HG03064 (cell line): Measurements from ENCODE around the gene GPS1.

Experiments
- ATAC-seq: cut with Tn5 transposase; IDR thresholded peaks from one replicate; pipeline ENCODE4 v1.9.1; 2021; ENCODE audit warnings: low read depth; ENCODE audit not compliant: unreplicated experiment

GPS1 gene

DNA sequence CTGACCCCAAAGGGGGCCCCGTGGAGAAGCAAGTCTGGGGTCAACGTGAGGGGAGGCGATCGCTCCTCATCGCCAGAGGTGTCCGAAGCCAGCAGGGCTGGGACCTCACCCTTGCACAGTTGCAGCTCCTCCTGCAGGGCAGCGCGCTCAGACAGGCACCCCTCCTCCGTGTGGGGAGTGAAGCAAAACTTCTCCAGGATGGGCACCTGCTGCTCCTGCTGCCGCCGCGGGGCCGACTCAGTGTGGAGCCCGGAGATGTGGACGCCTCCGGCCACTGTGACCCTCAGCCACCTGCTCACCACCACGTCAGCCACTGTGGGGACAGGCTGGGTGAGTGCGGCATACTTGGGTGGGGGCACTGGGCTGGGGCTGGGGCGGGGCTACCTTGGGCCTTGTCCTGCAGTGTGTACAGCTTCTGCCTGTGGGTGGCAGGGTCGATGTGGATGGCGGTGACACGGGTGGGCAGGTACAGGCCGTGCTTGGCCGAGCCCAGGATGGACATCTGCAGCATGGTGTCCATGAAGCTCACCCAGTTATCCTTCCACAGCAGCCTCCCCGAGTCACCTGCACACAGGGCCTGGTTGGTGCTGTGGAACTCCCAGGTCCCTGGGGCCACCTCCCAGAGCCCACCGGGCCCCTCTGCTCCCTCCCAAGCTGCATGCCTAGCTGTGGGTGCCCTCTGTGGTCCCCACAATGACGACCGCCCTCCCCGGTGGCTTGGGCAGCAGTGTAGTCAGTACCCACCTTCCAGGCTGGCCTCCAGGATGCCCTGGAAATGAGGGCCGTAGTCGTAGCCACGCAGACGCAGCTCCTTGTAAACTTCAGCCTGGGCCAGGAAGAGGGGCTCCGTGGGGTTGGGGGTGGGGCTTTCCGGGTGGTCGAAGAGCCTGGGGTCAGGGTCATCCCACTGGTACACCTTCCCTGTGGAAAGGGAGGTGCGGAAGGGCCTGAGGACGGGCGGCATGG, 35.5 kb downstream of the GPS1 start:
- no peak for ATAC-seq

DNA sequence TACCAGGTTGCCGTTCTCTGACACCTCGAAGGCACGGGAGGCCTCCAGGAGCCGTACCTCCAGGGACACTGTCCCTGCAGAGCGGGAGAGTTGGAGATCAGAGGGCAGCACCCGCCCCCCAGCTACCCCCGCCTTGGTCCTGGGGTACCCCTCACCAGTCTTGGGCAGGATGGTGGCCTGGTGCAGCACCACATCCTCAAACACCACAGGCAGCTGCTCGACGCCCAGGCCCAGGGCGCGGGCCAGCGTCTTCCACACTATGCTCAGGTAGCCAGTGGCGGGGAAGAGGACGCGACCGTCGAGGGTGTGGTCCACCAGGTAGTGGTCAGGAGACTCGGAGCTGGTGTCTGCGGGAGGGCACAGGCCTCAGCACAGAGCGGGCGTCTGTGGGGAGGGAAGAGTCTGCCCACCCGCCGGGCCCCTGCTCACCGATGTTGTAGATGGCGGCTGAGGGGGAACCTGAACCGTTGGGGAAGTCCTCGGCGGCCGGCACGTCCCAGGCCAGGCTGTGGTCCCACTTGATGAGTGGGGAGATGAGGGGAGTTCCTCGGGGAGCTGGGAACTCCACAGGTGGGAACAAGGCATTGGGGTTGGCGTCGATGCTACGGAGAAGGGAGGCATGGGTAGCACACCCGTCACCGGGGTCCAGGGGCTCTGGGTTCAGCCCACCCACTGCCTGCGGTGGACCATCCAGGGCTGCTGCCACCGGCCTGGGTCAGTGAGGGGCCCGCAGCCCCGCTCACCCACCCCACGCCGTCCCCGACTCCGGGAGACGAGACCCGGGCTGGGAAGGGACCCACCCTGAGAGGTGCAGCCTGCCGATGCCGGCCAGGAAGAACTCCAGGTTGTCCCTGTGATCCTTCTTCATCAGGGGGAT, 36.5 kb downstream of the GPS1 start:
- ATAC-seq = no peak

DNA sequence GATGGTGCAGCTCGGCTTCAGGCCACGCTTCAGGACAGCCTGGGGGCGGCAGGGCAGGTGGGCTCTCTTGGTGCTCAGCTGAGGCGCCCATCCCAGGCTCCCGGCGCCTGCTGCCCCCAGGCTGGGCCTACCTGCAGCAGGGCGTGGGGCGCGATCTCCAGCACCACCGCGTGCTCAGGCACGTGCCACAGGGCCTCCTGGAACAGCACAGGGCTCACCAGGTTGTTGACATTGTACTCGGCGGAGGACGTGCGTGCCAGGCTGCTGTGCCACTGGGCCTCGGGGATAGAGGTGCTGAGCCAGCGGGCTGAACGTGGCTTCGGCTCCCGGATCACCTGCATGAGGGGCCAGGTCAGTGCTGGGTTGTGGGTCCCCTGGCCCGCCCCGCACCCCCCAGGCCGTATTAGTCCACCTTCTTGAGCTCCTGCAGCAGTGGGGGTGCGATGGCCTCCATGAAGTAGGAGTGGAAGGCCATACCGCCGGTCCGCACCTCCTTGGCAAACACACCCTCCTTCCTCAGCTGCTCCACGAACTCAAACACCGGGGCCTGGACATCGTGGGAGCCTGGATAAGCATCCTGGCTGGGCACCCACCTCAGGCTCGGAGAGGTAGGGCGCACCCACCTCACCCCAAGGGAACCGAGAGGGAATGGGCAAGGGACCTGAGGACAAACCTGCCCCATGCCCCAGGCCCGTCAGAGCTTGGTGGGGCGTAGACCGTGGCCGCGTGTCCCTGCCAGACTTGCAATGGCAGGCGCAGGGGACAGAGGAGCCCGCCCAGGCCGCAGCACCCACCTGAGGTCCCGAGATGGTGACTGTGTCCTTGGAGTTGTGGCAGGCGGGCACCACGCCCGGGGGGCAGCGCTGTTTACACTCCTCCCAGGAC, 37.4 kb downstream of the GPS1 start:
- no peak for ATAC-seq

DNA sequence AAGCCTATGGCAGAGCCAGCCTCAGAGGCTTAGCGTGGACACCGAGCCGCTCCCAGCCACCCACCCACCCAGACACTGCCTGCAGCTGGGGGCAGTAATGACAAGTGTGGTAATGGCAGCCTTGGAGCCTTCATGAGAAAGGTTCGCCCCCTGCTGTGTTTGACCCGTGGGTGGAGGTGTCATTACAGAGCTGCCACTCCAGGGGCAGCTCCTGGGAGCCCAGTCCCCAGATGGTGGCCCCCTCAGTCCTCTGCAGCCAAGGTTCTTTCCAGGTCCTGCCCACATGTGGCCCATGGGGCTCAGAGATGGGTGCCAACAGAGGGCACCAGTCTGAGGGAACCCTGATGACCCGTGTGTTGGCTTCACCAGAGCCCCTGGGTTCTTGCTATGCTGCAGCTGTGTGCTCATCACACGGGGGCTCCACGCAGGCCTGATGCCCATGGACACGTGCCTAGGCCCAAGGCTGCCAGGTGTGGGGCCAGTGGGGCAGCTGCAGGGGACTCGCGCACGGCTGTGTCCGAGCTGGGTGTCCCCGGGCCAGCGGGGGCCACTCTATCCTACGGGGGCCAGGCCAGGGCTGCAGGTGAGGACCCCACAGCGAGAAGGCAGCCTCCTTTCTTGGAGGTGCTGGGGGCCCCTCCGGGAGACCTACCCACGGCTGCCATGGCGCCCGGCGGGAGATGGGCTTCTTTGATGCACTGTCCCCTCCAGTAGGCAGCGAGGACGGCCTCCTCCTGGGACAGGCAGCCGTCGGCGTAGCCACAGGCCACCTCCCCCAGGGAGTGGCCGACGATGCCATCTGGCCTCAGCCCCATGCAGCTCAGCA, 38.2 kb downstream of the GPS1 start:
- no peak for ATAC-seq

DNA sequence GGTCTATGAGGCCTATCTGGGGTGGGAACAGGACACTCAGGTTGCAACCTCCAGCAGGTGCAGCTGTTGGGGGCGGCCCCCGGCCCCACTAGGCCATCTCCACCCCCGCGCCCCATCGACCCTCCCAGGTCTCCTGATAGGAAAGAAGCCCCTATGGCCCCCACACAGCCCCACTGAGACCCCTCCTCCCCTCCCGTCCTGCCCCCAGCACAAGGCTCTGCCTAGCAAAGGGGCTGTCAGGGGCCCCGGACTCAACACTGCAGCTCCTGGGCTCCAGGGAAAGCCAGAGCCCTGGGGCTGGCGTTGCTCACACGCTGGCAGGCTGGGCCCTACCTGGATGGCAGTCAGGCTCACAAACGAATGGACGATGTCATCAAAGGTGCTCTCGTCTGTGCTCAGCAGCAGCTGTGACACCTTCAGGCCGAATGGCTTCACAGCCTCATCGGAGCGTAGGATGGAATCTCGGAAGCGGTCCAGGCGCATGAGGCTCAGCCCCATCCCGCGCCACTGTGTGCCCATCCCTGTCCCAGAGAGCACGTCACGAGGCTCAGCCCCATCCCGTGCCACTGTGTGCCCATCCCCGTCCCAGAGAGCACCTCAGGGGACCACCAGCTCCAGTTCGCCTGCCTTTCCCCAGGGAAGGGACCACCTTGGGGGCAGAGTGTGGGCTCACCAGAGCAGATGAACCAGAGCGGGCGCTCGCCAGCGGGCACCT, 39.0 kb downstream of the GPS1 start:
- ATAC-seq = no peak

DNA sequence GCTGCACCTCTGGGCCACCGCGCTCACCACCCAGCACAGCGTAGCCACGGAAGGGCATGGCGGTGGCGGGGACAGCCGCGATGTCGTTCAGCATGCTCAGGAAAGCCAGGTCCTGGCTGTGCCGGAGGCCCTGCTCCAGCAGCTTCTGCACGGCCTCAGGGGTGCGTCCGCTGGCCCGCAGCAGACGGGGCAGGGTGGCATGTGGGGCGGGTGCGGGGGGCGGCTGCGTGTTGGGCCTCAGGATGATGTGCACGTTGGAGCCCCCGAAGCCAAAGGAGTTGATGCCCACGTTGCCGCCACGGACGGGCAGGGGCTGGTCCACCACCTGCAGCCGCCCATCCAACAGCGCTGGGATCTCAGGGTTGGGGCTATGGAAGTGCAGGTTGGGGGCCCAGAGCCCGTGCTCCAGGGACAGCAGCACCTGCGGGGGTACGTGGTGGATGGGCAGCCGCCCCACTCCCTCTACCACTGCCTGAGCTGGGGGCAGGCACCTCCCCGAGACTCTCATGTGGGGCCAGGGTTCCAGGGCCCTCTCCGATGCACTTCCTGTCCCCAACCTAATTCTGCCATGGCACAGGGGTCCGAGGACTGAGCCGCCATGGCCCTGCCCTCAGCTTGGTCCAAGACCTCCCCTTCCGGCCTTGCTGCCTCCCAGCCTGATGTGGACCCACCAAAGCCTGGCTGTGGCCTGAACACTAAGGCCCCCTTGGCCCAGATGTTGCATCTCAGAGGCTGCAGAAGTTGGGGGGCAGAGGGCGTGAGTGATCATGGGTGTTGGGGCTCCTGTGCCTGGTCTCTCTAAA, 39.8 kb downstream of the GPS1 start:
- no peak for ATAC-seq

DNA sequence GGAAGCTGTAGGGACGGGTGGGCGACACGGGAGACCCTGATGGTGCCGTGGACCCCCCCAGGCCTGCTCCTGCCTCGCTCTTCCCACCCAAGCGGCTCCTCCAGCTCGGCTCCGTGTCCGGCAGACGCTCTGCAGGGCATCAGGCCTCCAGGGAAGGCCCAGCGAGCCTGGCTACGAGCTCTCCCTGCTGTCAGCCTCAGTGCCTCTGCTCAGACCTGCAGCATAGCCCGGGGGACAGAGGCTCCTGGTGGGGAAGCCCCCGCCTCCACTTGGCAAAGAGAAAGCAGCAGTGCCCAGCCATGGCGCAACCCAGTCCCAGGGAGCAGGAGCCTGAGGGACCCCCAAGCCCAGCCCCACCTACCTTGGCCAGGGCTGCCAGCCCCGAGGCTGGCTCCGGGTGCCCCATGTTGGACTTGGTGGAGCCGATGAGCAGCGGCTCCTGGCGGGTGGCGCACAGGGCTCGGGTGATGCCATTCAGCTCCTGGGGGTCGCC, 40.4 kb downstream of the GPS1 start:
- no peak for ATAC-seq

DNA sequence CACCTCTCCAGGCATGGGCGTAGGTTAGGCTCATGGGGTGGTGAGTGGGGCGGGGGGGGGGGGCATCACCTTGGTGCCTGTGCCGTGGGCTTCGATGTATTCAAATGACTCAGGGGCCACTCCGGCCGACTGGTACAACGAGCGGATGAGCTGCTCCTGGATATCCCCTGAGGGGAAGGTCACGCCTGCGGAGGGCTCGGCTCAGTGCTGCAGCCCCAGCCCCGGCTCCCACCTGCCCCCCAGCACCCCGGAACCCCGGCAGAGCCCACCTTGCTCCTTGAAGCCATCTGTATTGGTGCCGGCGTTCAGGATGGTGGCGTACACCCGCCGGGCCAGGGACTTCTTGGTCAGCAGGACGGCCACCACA, 40.9 kb downstream of the GPS1 start:
- no peak for ATAC-seq

DNA sequence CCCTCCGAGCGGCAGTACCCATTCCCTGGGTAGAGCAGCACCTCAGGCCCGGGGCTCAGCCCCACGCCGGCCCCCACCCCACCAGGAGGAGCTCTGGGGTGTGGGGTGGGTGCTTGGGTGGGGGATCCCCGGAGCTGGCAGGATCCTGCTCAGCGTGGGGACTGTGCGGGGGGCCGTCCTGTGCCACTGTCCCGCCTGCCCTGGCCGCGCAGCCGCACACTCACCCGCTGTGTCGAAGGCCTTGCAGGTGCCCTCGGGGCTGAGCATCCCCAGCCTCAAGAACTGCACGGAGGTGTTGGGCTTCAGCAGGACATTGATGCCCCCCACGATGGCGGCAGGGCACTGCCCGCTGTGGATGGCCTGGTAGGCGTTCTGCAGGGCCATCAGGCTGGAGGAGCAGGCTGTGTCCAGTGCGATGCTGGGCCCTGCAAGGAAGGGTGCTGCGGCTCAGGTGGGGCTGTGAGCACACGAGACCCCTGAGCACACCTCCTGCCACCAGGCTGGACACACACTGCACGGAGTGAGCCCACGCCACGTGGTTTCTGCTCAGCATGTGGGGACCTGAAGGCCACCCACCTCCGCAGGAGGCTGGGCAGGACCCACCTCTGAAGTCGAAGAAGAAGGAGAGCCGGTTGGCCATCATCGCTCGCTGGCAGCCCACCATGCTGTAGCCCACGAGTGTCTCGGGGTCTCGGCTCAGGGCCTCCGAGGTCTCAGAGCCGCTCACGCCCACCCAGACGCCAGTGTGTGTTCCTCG, 41.5 kb downstream of the GPS1 start:
- ATAC-seq = no peak

DNA sequence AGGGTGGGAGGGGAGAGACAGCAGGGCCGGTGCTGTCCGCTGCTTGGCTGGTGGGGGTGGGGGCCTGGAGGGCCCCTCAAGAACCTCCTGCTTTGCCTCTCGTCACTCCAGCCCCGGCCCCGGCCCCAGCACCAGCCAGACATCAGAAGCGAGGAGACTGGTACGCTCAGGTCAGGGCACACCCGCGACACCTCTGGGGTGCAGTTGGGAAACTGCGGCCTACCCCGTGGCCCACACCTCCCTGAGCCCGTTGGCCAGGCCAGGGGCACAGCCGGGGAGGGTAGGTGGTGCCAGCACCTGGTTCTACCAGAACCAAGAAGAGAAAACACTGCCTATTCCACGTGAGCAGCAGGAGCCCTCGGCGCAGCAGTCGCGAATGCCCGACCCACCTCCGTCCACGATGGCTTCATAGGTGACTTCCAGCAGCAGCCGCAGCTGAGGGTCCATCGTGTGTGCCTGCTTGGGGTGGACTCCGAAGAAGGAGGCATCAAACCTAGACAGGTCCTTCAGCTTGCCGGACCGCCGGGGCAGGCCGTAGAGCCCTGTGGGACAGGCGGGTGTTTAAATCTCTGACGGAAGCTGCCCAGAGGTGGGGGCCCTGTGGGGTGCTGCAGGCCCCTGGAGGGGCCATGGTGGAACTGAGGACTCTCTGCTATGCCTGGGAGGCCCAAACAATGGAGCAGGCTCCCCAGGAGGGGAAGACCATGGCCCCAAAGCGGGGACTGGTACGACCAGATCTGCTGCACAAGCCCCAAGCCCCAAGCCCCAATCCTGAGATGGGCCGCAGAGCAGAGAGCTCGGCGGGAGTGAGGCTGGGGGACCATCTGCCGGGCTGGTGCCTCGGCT, 43.5 kb downstream of the GPS1 start:
- ATAC-seq = no peak

DNA sequence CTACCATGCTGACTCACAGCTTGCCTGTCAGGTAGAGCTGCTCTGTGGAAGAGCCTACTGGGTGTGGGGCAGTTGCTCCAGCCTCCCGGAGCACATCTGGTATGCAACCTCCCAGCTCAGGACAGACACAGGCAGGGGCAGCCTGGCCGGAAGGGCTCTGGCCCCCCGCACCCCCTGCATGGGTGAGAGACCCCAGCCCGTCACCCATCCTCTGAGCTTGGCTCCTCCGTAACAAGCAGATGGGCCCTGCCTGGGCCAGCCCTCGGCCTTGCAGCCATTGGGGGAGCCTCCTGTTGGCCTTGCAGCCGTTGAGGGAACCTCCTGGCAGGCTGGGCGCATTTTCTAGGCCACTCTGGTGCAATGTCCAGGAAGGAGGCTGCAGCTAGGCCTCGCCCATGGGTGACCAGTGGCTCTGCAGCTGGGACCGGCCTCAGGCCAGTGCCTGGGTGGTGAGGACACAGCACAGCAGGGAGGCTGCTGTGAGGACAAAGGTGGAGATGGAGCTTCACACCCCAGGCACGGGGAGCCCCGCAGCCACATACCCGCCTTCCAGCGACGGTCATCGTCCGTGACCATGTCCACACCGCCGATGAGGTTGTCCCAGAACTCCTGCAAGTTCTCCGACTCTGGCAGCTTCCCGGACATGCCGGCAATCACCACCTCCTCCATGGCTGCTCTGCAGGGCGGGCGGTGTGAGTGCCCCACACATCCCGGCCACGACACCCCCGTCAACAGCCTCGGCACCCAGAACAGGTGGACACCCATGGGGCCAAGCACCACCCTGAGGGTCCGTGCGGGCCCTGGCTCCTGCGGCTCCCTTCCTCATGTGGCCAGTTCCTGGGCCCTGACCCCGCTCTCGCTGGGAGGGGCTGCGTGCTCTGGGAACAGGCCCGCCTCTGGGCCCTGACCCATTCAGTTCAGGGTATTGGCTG, 44.3 kb downstream of the GPS1 start:
- ATAC-seq = no peak

DNA sequence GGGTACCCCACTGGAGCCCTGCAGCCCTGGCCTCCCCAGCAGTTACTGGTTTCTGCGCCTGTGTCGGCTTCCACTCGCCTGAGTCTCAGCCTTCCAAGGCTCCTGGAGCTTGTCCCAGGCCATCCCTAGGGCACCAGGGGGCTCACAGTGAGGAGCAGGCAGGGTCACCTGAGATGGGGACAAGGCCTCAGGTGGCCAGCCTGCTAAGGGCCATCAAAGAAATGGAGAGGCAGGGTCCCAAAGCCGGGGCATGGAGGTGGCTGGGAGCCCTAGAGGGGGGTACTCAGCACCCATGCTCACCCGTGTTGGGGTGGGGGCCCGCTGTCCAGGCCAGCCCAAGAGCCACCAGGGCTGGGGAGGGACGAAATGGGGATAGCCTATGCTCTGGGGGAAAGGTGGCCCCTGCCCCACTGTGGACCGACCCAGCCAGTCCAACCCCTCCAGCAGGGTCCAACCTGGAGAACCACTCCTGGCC, 45.0 kb downstream of the GPS1 start:
- ATAC-seq = no peak

DNA sequence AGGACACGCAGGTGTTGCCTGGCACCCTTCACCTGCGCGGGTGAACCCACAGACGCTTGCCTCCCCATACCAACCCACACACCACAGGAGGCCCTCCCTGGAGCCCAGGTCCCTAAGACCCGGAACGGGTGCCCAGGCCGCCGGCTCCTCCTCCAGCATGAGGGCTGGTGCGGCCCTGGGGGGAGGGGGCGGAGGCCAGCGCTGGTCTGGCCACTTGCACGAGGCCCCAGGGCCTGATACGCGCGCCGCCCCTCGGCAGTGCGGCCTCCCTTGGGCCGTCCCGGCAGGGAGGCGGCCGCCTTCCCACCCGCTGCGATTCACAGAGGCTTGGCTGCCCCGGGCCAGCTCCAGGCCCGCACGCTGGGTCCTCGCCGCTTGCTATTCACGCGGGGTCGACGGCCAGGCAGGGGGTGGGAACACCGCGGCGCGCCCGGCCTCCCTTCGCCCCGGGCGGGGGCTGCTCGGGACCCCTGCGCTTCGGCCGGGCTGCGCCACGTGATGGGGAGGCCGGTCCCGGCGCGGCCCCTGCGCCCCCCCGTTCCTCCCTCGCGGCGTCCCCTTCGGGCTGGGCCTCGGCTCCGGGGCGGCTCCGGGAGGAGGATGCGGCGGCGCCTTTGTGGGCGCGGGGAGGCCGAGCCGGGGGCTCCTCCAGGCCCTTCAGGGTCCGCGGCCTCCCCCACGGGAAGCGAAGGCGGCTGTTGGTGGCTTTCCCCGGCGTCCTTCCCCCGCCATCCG, 45.7 kb downstream of the GPS1 start:
- peak; percentile 1 for ATAC-seq

DNA sequence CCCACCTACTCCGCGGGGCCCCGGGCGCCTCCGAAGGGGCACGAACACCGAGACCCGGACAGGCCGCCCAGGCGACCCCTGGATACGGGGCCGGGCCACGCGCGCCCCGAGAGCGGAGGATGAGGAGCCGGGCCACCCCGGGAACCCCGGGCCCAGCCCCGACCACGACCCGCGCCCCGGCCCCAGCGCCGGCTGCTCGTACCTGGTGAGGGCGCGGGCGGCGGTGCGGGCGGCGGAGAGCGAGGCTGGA, 46.1 kb downstream of the GPS1 start:
- ATAC-seq = no peak
